Activated B cell treated with CpG ODN at 0.5 μM for 24 hours (primary cell): ENCODE data around the gene HIP1R. TPM values are rescaled to one million over a fixed set of nuclear protein-coding genes. Genes with fewer than 3 reads are reported as not detected.
A peak's percentile ranks its signal among the peaks of the same experiment; 100 is the strongest.

Experiments used
- ATAC-seq: fragments of 200-7000 bp; cut with Tn5 transposase; one replicate; pipeline ENCODE4 v1.10.0; 2021; ENCODE audit warnings: low read depth, mild to moderate bottlenecking, moderate library complexity
- CTCF ChIA-PET: fragments of 350-600 bp; sonication (Branson Sonifier 250); formaldehyde crosslinking; loops from one replicate; lab custom pipeline; 2021; ENCODE audit warnings: antibody characterized with exemption; lab: Charles Lee
- POLR2A ChIA-PET: fragments of 350-600 bp; sonication (Branson Sonifier 250); formaldehyde crosslinking; loops from one replicate; lab custom pipeline; 2021; ENCODE audit warnings: antibody characterized with exemption; lab: Charles Lee
- DNase-seq: peaks from one replicate; pipeline ENCODE4 v3.0.0; 2022
- H3K27ac Mint-ChIP-seq: one replicate; pipeline ENCODE4 v1.8.0; 2020; ENCODE audit warnings: mixed read lengths
- H3K27me3 Mint-ChIP-seq: one replicate; pipeline ENCODE4 v1.8.0; 2021; ENCODE audit warnings: mixed read lengths
- H3K36me3 Mint-ChIP-seq: one replicate; pipeline ENCODE4 v1.8.0; 2021; ENCODE audit warnings: low read depth, mixed read lengths
- H3K4me1 Mint-ChIP-seq: one replicate; pipeline ENCODE4 v1.8.0; 2021; ENCODE audit warnings: mixed read lengths
- H3K4me3 Mint-ChIP-seq: one replicate; pipeline ENCODE4 v1.8.0; 2020; ENCODE audit warnings: mild to moderate bottlenecking, mixed read lengths
- H3K9me3 Mint-ChIP-seq: one replicate; pipeline ENCODE4 v1.8.0; 2020; ENCODE audit warnings: mixed read lengths
- intact Hi-C: fragments of 100-400 bp; cut with micrococcal nuclease; formaldehyde crosslinking; loops from one replicate; pipeline ENCODE4 v1.15.1; 2024
- total RNA-seq: library from RNA; stranded (reverse); gene quantifications from 2 replicates; pipeline ENCODE4 v1.2.3, GENCODE V29; 2022
- TF ChIP-seq, protein P1 (sequence below): fragments of 200-600 bp; IDR thresholded peaks from one replicate; pipeline ENCODE4 v1.8.0; 2022; ENCODE audit warnings: antibody characterized with exemption, mild to moderate bottlenecking

The HIP1R gene
- total RNA-seq, 1 donor from 2014 or later: 154 TPM

DNA sequence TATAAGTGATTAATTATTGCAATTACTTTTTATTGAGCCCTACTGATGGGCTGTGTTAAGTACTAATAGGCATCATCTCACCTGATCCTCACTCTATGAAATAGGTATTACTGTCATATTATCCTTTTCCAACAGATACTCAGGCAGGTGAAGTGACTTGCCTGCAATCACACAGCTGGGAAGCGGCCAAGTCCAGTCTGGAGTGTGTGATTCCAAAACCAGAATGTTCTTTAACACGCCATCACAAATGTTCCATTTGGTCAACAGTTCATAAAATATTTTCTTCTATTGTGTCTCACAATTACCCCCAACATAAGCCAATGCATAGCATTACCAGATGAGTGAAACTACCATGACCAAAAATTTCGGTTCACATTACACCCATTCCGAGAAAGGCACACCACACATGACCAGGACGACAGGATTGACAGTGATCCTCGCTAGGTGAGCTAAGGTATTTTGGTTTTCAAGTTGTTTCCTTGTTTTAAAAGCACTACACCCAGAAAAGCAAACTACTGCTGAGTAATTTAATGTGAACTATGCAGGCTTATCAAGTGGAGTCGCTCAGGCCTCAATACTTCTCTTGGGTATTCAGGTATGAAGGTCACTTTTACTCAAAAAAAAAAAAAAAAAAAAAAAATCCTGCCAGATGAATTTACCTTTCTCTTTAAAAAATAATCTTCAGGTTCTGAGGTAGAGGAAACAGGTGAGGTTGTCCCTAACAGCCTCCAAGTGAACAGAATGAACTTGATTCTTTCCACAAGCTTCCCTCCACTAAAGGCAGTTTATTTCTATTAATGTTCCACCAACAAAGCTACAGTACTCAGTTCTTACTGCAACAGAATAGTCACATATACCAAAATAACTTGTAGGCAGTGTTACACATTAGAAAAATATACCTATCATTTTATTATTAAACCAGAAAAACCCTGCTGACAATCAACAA is 58.2 kb downstream of the HIP1R start:
- H3K9me3 Mint-ChIP-seq: no peaks in the 10 kb centered on the region

DNA sequence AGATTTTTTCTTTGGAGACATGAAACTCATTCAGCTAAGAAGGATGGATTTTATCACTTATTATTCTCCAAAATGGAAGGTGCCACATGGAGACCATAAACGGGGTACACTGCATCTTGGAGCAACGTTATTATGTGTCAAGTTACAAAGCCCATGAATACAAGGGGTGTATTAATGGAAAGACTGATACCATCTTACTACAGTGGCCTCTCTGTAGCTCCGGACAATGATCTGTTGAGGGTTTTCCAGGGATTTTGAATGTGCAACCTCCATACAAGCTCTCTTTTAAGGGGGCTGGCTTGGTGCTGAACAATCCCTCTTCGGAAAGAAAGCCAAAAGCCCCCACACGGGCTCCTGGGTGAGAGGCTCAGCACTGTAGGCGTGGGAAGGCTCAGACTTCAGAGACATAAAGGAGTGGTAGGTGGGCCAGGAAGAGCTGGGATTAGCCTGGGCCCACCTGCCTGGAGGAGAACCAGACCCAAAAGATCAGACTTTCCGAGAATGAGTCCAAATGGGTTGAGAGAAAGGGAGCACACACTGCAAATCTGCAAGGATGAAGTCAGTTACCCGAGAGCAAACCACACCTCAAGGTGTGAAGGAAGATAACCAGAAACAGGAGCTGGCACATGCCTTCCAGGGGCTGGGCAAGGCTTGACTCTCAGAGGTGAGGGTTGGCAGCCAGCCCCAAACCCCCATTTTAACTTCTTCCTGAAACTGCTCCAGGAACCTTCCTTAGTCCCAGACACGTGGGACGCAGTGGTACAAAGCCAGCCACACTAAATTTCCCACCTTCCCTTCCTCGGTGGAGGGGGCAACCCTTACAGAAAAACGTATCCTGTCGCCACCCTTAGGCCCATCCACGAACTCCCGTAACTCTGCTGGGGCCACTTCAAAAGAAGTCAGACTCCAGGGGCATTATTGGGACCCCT is 59.2 kb downstream of the HIP1R start:
- Mint-ChIP-seq H3K36me3 (peaks cover 27% of the 10 kb centered on the region), H3K27ac (peak overlapping the region; percentile 92), H3K4me1 (peaks cover 96% of the 10 kb centered on the region), H3K4me3 (peak overlapping the region; percentile 97), H3K9me3 (no peaks in the 10 kb centered on the region), H3K27me3 (no peaks in the 10 kb centered on the region)
- ChIA-PET CTCF (interaction anchor here (0.8 to 2.2 kb wide), 3 partner anchors 13 to 100 kb away, joined by 3 to 9 read pairs (median 6); no protein-coding TSS in a partner anchor), POLR2A (interaction anchor here (0.5 to 6.7 kb wide), 17 partner anchors 9 to 639 kb away, joined by 3 to 47 read pairs (median 4); partner anchors contain the start of gene RILPL1)
- TF ChIP-seq, protein P1, sequence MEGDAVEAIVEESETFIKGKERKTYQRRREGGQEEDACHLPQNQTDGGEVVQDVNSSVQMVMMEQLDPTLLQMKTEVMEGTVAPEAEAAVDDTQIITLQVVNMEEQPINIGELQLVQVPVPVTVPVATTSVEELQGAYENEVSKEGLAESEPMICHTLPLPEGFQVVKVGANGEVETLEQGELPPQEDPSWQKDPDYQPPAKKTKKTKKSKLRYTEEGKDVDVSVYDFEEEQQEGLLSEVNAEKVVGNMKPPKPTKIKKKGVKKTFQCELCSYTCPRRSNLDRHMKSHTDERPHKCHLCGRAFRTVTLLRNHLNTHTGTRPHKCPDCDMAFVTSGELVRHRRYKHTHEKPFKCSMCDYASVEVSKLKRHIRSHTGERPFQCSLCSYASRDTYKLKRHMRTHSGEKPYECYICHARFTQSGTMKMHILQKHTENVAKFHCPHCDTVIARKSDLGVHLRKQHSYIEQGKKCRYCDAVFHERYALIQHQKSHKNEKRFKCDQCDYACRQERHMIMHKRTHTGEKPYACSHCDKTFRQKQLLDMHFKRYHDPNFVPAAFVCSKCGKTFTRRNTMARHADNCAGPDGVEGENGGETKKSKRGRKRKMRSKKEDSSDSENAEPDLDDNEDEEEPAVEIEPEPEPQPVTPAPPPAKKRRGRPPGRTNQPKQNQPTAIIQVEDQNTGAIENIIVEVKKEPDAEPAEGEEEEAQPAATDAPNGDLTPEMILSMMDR: no peak
- intact Hi-C loops: loop anchor here (1.0 to 10.0 kb wide), 5 partner anchors 7 to 490 kb away; no protein-coding TSS in a partner anchor
- ATAC-seq (no peak), DNase-seq (no peak)

More for the DNA sequence above, 58.2 kb downstream of the HIP1R start:
- H3K36me3 Mint-ChIP-seq: peaks cover 27% of the 10 kb centered on the region
- TF ChIP-seq, protein P1: no peak
- CTCF ChIA-PET: interaction anchor here (0.7 to 2.2 kb wide), 3 partner anchors 12 to 345 kb away, joined by 4 to 9 read pairs (median 6); no protein-coding TSS in a partner anchor
- peak overlapping the region; percentile 66 for H3K27ac Mint-ChIP-seq
- no peaks in the 10 kb centered on the region for H3K27me3 Mint-ChIP-seq
- peak overlapping the region; percentile 97 for H3K4me3 Mint-ChIP-seq
- H3K4me1 Mint-ChIP-seq: peaks cover 96% of the 10 kb centered on the region
- intact Hi-C loops: loop anchor here (2.0 to 10.0 kb wide), 2 partner anchors 13 to 489 kb away; no protein-coding TSS in a partner anchor
- DNase-seq: no peak
- POLR2A ChIA-PET: interaction anchor here (0.5 to 6.7 kb wide), 11 partner anchors 8 to 640 kb away, joined by 3 to 47 read pairs (median 4); partner anchors contain the start of gene RILPL1
- no peak for ATAC-seq

DNA sequence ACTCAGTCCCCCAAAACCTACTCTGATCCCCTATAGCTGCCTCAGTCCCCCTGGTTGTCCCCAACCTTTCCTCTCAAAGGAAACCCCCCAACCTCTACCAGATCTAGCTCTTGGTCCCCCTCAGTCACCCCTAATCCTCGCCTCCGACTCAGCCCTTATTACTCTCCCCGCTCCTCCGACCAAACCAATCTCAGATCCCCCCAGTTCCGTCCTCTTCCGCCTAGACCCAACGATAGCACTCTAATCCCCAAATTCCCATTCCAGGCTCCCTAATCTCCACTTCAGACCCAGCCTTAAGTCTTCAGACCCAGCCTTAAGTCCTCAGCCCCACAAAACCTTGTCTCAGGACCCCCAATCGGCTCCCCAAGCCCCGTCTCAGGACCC is 60.1 kb downstream of the HIP1R start:
- Mint-ChIP-seq H3K27ac (peak overlapping the region; percentile 92), H3K9me3 (no peaks in the 10 kb centered on the region), H3K27me3 (no peaks in the 10 kb centered on the region), H3K4me3 (peak overlapping the region; percentile 97), H3K4me1 (peaks cover 96% of the 10 kb centered on the region), H3K36me3 (peaks cover 27% of the 10 kb centered on the region)
- TF ChIP-seq, protein P1: no peak
- ChIA-PET CTCF (interaction anchor here (1.1 to 2.2 kb wide), 3 partner anchors 12 to 35 kb away, joined by 3 to 9 read pairs (median 3); no protein-coding TSS in a partner anchor), POLR2A (interaction anchor here (0.8 to 6.7 kb wide), 8 partner anchors 9 to 59 kb away, joined by 3 to 47 read pairs (median 4); no protein-coding TSS in a partner anchor)
- ATAC-seq (no peak), DNase-seq (no peak)
- intact Hi-C loops: loop anchor here (1.0 to 10.0 kb wide), 5 partner anchors 8 to 491 kb away; no protein-coding TSS in a partner anchor

DNA sequence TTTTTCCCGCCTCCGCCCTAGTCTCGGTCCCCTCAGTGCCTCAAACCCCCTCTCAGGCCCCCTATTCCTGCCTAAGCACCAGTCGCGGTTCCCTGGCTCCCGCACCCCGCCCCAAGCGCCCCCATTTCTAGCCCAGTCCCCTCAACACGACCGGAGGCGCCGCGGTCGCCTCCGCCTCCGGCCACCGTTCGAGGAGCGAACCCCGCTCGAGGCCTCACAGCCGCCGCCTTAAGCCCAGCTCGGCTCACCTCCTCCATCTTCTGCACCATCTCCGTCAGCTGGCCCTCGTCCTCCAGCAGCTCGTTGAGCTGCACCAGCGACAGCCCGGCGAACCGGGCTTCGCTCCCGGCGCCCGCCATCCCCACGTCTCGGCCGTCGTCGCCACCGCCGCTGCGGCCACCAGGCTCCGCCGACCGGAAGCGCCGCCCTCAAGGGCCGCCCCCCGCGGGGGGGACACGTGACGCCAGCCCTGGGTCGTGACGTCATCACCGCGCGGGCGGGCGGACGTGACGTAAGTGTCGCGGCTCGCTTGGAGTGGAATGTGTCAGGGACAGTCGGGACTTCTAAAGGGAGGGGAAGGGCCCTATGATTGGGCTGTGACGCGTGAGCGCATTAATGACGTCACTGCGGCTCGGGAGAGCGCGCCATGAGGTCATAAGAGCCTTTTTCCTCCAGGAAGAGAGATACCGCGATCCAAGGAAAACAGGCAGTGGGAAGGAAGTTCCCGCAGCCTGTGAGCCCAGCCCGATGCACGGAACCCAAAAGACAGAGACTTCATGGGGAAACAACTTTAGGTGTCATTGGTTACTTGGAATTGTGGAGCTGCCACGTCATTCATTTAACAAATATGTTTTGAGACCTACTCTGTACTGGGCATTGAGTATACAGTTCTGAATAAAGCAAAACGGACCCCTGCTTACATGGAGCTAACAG is 60.7 kb downstream of the HIP1R start, which contains the start of gene VPS37B:
TSS of gene VPS37B (minus strand) at position 421 of the 933 bp plus-strand sequence. CDS start at position 359, 62 bp downstream.
- DNase-seq (peak; percentile 87), ATAC-seq (peak; percentile 40)
- POLR2A ChIA-PET: interaction anchor here (0.8 to 6.7 kb wide), 7 partner anchors 8 to 337 kb away, joined by 3 to 99 read pairs (median 7); partner anchors contain the start of genes MPHOSPH9 and MTRFR
- Mint-ChIP-seq H3K4me1 (peaks cover 96% of the 10 kb centered on the region), H3K27ac (peak within 1 kb of the TSS; percentile 92), H3K9me3 (no peaks in the 10 kb centered on the region), H3K27me3 (no peaks in the 10 kb centered on the region), H3K36me3 (peaks cover 27% of the 10 kb centered on the region), H3K4me3 (peak within 1 kb of the TSS; percentile 97)
- intact Hi-C loops: loop anchor here (1.0 to 10.0 kb wide), 5 partner anchors 9 to 491 kb away; no protein-coding TSS in a partner anchor
- CTCF ChIA-PET: interaction anchor here (1.1 to 3.9 kb wide), 5 partner anchors 8 to 50 kb away, joined by 3 to 17 read pairs (median 5); no protein-coding TSS in a partner anchor
- TF ChIP-seq, protein P1: no peak
